Keratinocyte (primary cell): Measurements from ENCODE around the gene ZNF670.

Experiments used
- EZH2 ChIP-seq: IDR thresholded peaks from one replicate; pipeline ENCODE4 v1.6.1; 2012; ENCODE audit warnings: inconsistent platforms, mild to moderate bottlenecking, low read length, moderate library complexity
- TF ChIP-seq, protein P1 (sequence below), 3 experiments: IDR thresholded peaks in 1 of 3; conservative IDR thresholded peaks in 1 of 3; optimal IDR thresholded peaks in 1 of 3; 2 replicates in 2 of 3; 3 replicates in 1 of 3; pipeline versions ENCODE3 to v1.5.1; 2011; ENCODE audit warnings: low read length in 3 of 3, mild to moderate bottlenecking in 3 of 3, moderate library complexity in 2 of 3, control low read depth in 1 of 3, inconsistent platforms in 1 of 3; ENCODE audit not compliant: insufficient read depth in 2 of 3; ENCODE audit errors: extremely low read depth in 1 of 3

DNA sequence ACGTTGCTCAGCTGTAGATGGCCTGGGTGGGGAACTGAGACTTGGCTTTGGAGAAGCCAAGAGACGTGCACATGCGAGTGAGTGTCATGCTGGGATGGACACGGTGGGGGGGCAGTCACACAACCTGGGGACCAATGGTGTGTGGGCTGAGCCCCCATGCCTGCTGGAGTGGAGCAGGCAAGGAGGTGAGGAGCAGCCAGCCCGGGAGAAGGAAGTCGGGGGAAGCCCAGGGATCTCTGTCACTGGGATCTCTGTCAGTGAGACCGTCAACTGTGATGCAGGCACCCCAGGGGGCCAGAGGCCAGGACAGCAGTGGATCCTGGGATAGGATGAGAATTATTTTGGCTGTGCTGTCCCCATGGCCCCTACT, 36.5 kb upstream of the ZNF670 start:
- TF ChIP-seq, protein P1, sequence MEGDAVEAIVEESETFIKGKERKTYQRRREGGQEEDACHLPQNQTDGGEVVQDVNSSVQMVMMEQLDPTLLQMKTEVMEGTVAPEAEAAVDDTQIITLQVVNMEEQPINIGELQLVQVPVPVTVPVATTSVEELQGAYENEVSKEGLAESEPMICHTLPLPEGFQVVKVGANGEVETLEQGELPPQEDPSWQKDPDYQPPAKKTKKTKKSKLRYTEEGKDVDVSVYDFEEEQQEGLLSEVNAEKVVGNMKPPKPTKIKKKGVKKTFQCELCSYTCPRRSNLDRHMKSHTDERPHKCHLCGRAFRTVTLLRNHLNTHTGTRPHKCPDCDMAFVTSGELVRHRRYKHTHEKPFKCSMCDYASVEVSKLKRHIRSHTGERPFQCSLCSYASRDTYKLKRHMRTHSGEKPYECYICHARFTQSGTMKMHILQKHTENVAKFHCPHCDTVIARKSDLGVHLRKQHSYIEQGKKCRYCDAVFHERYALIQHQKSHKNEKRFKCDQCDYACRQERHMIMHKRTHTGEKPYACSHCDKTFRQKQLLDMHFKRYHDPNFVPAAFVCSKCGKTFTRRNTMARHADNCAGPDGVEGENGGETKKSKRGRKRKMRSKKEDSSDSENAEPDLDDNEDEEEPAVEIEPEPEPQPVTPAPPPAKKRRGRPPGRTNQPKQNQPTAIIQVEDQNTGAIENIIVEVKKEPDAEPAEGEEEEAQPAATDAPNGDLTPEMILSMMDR (optimal IDR thresholded peaks at IDR 0.05 in 1 of 3, IDR thresholded peaks at IDR 0.05 in 1 of 3, conservative IDR thresholded peaks at IDR 0.05 in 1 of 3; ENCODE audit: extremely low read depth in 1 of 3, insufficient read depth in 2 of 3, low read length in 3 of 3), result no peak
- no peak for TF ChIP-seq EZH2
